Coronary artery (tissue), 2 donors: ENCODE results near the gene ASCC1.

Source experiments
- DNase-seq: peaks from one replicate; pipeline ENCODE4 v3.0.0-alpha.2; 2017; ENCODE audit warnings: low spot score
- H3K27ac ChIP-seq, 2 donors: fragments of 200-600 bp; sonication (generic); one replicate each; pipeline ENCODE4 v1.5.1; 2016 to 2019
- H3K4me3 ChIP-seq: fragments of 200-600 bp; sonication (generic); 2 replicates; pipeline ENCODE4 v1.5.1; 2016; ENCODE audit warnings: mild to moderate bottlenecking, moderate library complexity
- TF ChIP-seq, protein P1 (sequence below): fragments of 200-600 bp; sonication (generic); IDR thresholded peaks from one replicate; pipeline ENCODE4 v1.5.1; 2019; ENCODE audit warnings: antibody characterized with exemption

ASCC1 gene

DNA sequence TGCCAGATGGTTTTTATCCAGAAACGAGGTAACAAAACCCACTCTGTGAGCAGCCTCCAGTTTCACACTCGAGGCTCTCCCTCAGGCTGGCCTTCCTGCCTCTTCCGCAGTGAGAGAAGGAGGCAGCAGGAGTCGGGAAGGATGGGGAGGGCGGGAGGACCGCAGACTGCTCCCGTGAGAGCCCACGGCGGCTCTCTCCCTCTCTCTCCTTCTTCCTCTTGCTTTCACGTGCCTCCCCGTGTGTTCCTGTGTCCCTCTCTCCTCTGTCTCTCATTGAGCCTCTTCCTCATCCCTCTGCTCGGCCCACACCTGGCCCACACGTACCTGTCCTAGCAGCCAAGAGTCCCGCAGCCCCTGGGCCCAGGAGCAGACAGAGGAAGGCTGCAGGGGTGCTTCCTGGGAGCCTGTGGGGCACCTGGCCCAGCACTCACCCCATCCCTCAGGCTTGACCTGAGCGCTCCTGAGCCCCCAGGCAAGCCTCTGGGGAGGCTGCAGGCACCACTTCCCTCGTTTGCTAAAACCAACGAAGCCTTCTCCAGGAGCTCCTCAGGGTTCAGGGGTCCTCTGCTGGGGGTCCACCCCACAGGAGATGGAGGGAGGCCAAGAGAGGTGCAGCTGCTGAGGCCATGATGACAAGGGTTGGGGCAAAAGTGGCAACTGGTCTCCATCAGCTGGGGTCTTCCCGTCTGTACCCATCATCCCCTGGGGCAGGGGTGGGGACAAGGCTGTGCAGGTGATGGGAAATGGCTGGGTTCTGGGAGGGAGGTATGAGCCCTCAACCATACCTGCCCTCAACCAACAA lies 141.3 kb downstream of the ASCC1 start:
- no peak for DNase-seq
- Histone ChIP-seq H3K4me3 (no peak overlapping the region), H3K27ac (no peak overlapping the region)
- TF ChIP-seq, protein P1, sequence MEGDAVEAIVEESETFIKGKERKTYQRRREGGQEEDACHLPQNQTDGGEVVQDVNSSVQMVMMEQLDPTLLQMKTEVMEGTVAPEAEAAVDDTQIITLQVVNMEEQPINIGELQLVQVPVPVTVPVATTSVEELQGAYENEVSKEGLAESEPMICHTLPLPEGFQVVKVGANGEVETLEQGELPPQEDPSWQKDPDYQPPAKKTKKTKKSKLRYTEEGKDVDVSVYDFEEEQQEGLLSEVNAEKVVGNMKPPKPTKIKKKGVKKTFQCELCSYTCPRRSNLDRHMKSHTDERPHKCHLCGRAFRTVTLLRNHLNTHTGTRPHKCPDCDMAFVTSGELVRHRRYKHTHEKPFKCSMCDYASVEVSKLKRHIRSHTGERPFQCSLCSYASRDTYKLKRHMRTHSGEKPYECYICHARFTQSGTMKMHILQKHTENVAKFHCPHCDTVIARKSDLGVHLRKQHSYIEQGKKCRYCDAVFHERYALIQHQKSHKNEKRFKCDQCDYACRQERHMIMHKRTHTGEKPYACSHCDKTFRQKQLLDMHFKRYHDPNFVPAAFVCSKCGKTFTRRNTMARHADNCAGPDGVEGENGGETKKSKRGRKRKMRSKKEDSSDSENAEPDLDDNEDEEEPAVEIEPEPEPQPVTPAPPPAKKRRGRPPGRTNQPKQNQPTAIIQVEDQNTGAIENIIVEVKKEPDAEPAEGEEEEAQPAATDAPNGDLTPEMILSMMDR, result no peak

DNA sequence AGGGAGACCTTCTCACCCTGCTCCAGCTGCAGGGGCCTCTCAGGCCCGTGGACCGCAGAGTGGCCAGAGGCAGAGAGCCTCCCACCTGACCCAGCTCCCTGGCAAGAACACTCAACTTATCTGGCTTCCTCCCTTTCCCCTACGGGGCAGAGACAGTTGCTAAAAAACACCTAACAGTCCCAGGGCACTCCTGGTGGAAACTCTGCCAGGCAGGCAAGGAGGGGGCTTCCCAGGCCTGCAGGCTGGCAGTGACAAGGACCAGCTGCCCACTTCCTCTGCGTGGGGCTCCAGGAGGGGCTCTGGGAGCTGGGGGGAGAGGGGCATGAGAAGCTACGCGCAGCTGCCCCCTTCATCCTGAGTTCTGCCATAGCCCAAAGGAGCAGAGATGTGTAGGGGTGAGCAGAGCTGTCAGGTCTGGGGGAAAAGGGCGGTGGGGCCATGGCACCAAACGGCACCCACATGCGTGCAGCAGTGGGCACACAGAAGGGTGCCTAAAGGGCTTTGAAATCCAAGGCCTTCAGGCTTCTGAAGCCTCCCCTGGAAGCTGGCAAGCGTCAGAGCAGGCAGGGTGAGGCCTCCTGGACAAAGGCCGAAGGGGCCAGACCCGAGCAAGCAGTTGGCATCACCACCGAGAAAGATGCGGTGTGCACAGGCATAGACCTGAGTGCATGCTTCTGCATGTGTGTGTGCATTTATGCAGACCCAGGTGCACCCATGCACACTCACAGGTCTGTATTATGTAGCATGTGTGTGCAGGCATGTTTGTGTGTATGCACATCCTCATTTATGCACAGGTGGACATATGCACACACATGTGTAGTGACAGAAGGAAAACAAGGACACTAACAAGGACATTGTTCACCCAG lies 142.1 kb downstream of the ASCC1 start:
- no peak overlapping the region for H3K4me3 ChIP-seq
- no peak overlapping the region for H3K27ac ChIP-seq
- TF ChIP-seq, protein P1, result no peak
- no peak for DNase-seq

DNA sequence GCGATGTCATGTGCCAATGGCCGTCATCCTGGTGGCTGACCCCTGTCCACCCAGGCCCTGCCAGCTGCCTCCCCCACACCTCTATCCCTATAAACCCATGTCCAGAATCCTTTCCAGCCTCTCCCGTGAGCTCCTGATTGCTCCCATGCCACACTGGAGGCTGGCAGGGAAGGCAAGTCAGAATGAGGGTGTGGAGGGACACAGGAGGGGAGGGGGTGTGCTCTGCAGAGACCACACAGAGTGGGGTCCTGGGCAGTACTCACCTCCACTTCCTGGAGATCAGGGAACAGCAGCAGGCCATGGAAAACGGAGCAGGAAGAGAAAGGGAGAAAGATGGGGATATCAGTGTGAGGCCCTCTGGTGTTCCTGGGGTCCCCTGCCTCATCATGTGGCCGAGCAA lies 143.4 kb downstream of the ASCC1 start:
- no peak for DNase-seq
- Histone ChIP-seq H3K27ac (no peak overlapping the region), H3K4me3 (no peak overlapping the region)
- TF ChIP-seq, protein P1, result no peak

DNA sequence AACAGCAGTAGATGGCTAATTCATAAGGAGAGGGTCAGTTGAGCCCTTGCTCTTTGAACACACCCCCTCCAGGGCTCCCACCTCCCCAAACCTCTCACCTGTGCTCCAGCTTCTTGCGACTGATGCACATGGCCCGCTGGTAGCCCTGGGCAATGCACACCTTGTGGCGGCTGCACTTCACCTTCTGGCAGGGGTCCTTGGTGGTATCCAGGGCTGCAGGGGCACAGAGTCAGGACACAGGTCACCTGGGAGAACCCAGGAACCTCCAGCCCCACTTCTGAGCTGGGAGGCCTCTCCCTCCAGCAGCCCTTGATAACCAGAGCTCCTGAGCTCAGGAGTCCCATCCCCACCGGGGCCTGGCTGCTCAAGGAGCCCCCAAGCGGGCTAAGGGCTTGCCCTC lies 144.0 kb downstream of the ASCC1 start:
- Histone ChIP-seq H3K4me3 (no peak overlapping the region), H3K27ac (no peak overlapping the region)
- TF ChIP-seq, protein P1, result no peak
- no peak for DNase-seq

DNA sequence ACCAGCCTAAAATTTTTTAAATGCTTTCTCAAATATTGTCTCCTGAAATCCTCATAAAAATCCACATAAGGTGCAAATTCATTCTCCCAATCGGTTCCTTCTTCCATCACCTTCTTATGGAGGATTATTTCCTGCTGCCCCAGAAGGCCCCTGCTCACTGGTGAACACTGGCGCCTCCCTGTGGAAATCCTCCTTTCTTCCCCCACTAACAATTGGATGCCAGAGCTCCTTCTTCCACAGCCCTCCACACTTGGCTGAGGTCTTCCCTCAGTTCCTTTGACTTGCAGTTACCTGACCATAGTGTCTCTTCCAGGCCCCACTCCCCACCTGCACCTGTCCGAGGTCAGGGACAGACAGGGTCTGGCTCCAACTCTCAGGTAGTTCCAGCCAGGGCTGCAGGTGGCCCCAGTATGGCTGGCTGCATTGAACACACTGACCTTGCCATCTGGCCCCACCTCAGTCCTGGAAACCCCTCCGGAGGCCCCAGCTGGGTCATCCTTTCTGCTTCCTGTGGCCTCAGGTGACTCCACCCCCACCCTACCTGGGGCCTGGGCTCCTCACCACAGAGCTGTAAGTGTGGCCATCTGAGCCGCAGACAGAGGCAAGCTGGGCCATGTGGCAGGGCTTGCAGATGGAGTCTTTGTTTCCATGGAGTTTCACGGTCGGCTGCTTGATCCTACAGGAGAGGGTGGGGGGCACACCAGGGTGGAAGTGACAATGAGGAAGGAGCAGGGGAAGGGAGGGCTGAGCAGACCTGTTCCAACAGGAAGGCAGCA lies 146.1 kb downstream of the ASCC1 start:
- no peak for DNase-seq

DNA sequence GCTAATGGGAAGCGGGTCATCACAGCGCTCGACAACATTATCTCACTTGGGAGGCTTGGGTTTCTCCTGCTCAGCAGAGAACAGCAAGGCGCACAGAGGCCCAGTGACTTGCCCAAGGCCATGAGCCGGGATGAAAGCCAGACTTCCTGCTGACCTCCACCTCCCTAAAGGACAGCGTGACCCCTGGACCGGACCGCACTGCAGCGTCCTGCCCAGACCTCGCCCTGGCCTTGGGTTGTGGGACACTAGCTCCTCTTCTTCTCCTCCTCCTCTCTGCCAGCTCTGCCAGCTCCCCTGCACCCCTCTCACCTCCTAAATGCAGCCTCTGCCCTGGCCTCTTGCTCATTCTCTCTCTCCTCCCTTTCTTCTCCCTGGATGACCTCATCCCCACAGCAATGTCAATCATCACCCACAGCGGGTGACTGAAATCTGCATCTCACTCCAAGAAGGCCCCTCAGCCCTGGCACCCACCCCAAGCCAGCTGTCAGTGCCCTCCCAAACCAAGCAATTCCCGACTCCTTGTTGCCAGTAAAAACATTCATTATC lies 147.1 kb downstream of the ASCC1 start:
- Histone ChIP-seq H3K27ac (no peak overlapping the region), H3K4me3 (no peak overlapping the region)
- TF ChIP-seq, protein P1, result no peak
- no peak for DNase-seq

More for the DNA sequence above, 146.1 kb downstream of the ASCC1 start:
- no peak overlapping the region for H3K27ac ChIP-seq
- H3K4me3 ChIP-seq, result no peak overlapping the region
- TF ChIP-seq, protein P1, result no peak
